Measurements from ENCODE around the gene GCN1.

Gene GCN1

GRCh38 chr12:120136093-120136770, 58.3 kb downstream of the GCN1 start:
- POLR2A ChIA-PET = interaction anchor here (1.7 kb wide), 1 partner anchor 65 kb away, joined by 8 read pairs; the partner anchor contains the start of gene RPLP0
- CTCF ChIA-PET = interaction anchor here (0.6 to 0.7 kb wide), 2 partner anchors 17 to 18 kb away, joined by 3 read pairs; no protein-coding TSS in a partner anchor
- H3K27ac ChIP-seq (ENCODE audit: extremely low read depth, low read depth, low read length) = no peak overlapping the region

GRCh38 chr12:120134307-120134980, 60.1 kb downstream of the GCN1 start:
- no peak for TF ChIP-seq ZNF624 (tag by site-specific recombination; IDR thresholded peaks at IDR 0.05)
- TF ChIP-seq, protein P1, sequence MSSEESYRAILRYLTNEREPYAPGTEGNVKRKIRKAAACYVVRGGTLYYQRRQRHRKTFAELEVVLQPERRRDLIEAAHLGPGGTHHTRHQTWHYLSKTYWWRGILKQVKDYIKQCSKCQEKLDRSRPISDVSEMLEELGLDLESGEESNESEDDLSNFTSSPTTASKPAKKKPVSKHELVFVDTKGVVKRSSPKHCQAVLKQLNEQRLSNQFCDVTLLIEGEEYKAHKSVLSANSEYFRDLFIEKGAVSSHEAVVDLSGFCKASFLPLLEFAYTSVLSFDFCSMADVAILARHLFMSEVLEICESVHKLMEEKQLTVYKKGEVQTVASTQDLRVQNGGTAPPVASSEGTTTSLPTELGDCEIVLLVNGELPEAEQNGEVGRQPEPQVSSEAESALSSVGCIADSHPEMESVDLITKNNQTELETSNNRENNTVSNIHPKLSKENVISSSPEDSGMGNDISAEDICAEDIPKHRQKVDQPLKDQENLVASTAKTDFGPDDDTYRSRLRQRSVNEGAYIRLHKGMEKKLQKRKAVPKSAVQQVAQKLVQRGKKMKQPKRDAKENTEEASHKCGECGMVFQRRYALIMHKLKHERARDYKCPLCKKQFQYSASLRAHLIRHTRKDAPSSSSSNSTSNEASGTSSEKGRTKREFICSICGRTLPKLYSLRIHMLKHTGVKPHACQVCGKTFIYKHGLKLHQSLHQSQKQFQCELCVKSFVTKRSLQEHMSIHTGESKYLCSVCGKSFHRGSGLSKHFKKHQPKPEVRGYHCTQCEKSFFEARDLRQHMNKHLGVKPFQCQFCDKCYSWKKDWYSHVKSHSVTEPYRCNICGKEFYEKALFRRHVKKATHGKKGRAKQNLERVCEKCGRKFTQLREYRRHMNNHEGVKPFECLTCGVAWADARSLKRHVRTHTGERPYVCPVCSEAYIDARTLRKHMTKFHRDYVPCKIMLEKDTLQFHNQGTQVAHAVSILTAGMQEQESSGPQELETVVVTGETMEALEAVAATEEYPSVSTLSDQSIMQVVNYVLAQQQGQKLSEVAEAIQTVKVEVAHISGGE (tag by site-specific recombination; conservative IDR thresholded peaks at IDR 0.05; ENCODE audit: low read depth) = no peak
- TF ChIP-seq ZNF701 (tag by site-specific recombination; IDR thresholded peaks at IDR 0.05) = no peak
- TF ChIP-seq, protein P2, sequence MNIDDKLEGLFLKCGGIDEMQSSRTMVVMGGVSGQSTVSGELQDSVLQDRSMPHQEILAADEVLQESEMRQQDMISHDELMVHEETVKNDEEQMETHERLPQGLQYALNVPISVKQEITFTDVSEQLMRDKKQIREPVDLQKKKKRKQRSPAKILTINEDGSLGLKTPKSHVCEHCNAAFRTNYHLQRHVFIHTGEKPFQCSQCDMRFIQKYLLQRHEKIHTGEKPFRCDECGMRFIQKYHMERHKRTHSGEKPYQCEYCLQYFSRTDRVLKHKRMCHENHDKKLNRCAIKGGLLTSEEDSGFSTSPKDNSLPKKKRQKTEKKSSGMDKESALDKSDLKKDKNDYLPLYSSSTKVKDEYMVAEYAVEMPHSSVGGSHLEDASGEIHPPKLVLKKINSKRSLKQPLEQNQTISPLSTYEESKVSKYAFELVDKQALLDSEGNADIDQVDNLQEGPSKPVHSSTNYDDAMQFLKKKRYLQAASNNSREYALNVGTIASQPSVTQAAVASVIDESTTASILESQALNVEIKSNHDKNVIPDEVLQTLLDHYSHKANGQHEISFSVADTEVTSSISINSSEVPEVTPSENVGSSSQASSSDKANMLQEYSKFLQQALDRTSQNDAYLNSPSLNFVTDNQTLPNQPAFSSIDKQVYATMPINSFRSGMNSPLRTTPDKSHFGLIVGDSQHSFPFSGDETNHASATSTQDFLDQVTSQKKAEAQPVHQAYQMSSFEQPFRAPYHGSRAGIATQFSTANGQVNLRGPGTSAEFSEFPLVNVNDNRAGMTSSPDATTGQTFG (tag by site-specific recombination; IDR thresholded peaks at IDR 0.05; ENCODE audit: borderline replicate concordance) = no peak
- no peak for TF ChIP-seq ZNF791 (tag by site-specific recombination; IDR thresholded peaks at IDR 0.05)
- TF ChIP-seq ZNF157 (tag by site-specific recombination; IDR thresholded peaks at IDR 0.05) = no peak
- no peak for TF ChIP-seq OVOL3 (tag by site-specific recombination; IDR thresholded peaks at IDR 0.05)
- TF ChIP-seq ZNF214 (tag by site-specific recombination; IDR thresholded peaks at IDR 0.05; ENCODE audit: borderline replicate concordance) = no peak
- TF ChIP-seq ZNF501 (tag by site-specific recombination; IDR thresholded peaks at IDR 0.05) = no peak
- TF ChIP-seq ZNF2 (tag by site-specific recombination; IDR thresholded peaks at IDR 0.05) = no peak
- TF ChIP-seq, protein P3, sequence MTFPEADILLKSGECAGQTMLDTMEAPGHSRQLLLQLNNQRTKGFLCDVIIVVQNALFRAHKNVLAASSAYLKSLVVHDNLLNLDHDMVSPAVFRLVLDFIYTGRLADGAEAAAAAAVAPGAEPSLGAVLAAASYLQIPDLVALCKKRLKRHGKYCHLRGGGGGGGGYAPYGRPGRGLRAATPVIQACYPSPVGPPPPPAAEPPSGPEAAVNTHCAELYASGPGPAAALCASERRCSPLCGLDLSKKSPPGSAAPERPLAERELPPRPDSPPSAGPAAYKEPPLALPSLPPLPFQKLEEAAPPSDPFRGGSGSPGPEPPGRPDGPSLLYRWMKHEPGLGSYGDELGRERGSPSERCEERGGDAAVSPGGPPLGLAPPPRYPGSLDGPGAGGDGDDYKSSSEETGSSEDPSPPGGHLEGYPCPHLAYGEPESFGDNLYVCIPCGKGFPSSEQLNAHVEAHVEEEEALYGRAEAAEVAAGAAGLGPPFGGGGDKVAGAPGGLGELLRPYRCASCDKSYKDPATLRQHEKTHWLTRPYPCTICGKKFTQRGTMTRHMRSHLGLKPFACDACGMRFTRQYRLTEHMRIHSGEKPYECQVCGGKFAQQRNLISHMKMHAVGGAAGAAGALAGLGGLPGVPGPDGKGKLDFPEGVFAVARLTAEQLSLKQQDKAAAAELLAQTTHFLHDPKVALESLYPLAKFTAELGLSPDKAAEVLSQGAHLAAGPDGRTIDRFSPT (tag by site-specific recombination; IDR thresholded peaks at IDR 0.05) = no peak
- no peaks in the 10 kb centered on the region for H3K9me3 ChIP-seq (ENCODE audit: control insufficient read depth, insufficient read depth, low read depth, low read length)
- CTCF ChIA-PET = no interaction called here
- no peaks in the 10 kb centered on the region for H3K4me1 ChIP-seq (ENCODE audit: control insufficient read depth, insufficient read depth, low read length)
- H3K27ac ChIP-seq (ENCODE audit: extremely low read depth, low read depth, low read length) = no peak overlapping the region
- H3K36me3 ChIP-seq (ENCODE audit: control insufficient read depth in 2 of 2, insufficient read depth in 1 of 2, low read length in 2 of 2) = peaks cover 41 to 98% of the 10 kb centered on the region in 2 experiments
- no peak overlapping the region for H3K4me3 ChIP-seq (ENCODE audit: low read depth, low read length)
- POLR2A ChIA-PET = no interaction called here

More at GRCh38 chr12:120136093-120136770, 58.3 kb downstream of the GCN1 start:
- Histone ChIP-seq H3K9me3 (ENCODE audit: control insufficient read depth, insufficient read depth, low read depth, low read length) (no peaks in the 10 kb centered on the region), H3K4me1 (ENCODE audit: control insufficient read depth, insufficient read depth, low read length) (no peaks in the 10 kb centered on the region), H3K4me3 (ENCODE audit: low read depth, low read length) (no peak overlapping the region), H3K36me3 (ENCODE audit: control insufficient read depth in 2 of 2, insufficient read depth in 1 of 2, low read length in 2 of 2) (peaks cover 46 to 98% of the 10 kb centered on the region in 2 experiments)
- TF ChIP-seq KLF8 (tag by site-specific recombination; IDR thresholded peaks at IDR 0.05) (no peak), SP3 (tag by site-specific recombination; IDR thresholded peaks at IDR 0.05) (no peak), GLIS2 (tag by site-specific recombination; IDR thresholded peaks at IDR 0.05) (no peak), ZNF157 (tag by site-specific recombination; IDR thresholded peaks at IDR 0.05) (no peak)
- TF ChIP-seq, protein P1 (tag by site-specific recombination; conservative IDR thresholded peaks at IDR 0.05; ENCODE audit: low read depth) = no peak
- TF ChIP-seq, protein P4, sequence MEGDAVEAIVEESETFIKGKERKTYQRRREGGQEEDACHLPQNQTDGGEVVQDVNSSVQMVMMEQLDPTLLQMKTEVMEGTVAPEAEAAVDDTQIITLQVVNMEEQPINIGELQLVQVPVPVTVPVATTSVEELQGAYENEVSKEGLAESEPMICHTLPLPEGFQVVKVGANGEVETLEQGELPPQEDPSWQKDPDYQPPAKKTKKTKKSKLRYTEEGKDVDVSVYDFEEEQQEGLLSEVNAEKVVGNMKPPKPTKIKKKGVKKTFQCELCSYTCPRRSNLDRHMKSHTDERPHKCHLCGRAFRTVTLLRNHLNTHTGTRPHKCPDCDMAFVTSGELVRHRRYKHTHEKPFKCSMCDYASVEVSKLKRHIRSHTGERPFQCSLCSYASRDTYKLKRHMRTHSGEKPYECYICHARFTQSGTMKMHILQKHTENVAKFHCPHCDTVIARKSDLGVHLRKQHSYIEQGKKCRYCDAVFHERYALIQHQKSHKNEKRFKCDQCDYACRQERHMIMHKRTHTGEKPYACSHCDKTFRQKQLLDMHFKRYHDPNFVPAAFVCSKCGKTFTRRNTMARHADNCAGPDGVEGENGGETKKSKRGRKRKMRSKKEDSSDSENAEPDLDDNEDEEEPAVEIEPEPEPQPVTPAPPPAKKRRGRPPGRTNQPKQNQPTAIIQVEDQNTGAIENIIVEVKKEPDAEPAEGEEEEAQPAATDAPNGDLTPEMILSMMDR (tag by site-specific recombination; IDR thresholded peaks at IDR 0.05) = no peak
